Transverse colon (tissue), 4 donors: ENCODE results near the gene BANP. TPM values are rescaled to one million over a fixed set of nuclear protein-coding genes. Genes with fewer than 3 reads are reported as not detected.
"Not testable (repeated sequence)": the region's sequence is repeated elsewhere in the genome, so short reads cannot be mapped to it uniquely, and the experiment has no call there.

Experiments
- DNase-seq: peaks from one replicate; pipeline ENCODE4 v3.0.0-alpha.2; 2019
- H3K27ac ChIP-seq, 4 donors: fragments of 200-600 bp; sonication (generic); 2 replicates each; pipeline ENCODE4 v1.5.1; 2016 to 2018; ENCODE audit warnings: inconsistent platforms in 4 of 4
- H3K27me3 ChIP-seq: fragments of 200-600 bp; sonication (generic); 2 replicates; pipeline ENCODE4 v1.5.1; 2017; ENCODE audit warnings: inconsistent platforms
- H3K36me3 ChIP-seq, 4 donors: fragments of 200-600 bp; sonication (generic); 2 replicates each; pipeline ENCODE4 v1.5.1; 2017 to 2019; ENCODE audit warnings: inconsistent platforms in 4 of 4
- H3K4me1 ChIP-seq, 4 donors: fragments of 200-600 bp; sonication (generic); 2 replicates each; pipeline ENCODE4 v1.5.1; 2017 to 2020; ENCODE audit warnings: inconsistent platforms in 4 of 4
- H3K4me3 ChIP-seq, 4 donors: fragments of 200-600 bp; sonication (generic); 1 replicate in 1 of 4; 2 replicates in 3 of 4; pipeline versions ENCODE4 v1.5.1 to v1.6.1; 2017 to 2019; ENCODE audit warnings: inconsistent platforms in 4 of 4
- H3K9me3 ChIP-seq, 2 donors: fragments of 200-600 bp; sonication (generic); 2 replicates each; pipeline ENCODE4 v1.5.1; 2017 to 2019; ENCODE audit warnings: inconsistent platforms in 2 of 2
- EP300 ChIP-seq: sonication (generic); formaldehyde crosslinking; IDR thresholded peaks from one replicate; pipeline ENCODE4 v1.6.1; 2017; ENCODE audit warnings: antibody characterized with exemption, low read depth
- POLR2A ChIP-seq: fragments of 450-650 bp; IDR thresholded peaks from one replicate; pipeline ENCODE4 v1.6.1; 2016; ENCODE audit warnings: antibody characterized with exemption, mild to moderate bottlenecking, moderate library complexity
- POLR2AphosphoS5 ChIP-seq, 3 donors: sonication (generic); formaldehyde crosslinking; IDR thresholded peaks; one replicate each; pipeline ENCODE4 v1.6.1; 2016; ENCODE audit warnings: antibody characterized with exemption in 3 of 3
- WGBS, 2 donors: methylation state at CpG; one replicate each; pipeline ENCODE4 v1.1.5; 2018; ENCODE audit warnings: low coverage in 1 of 2; 5-methylcytosine and 5-hydroxymethylcytosine counted together
- in situ Hi-C, 4 donors: fragments of 200-750 bp; cut with MboI; loops; one replicate each; pipeline versions ENCODE4 v1.15.0 to v1.15.1; 2017; ENCODE audit warnings: low sequenced_read_pairs in 3 of 4, low pct_ligation_motif_present in 1 of 4, low pct_unique_long_range_greater_than_20kb in 1 of 4
- intact Hi-C: fragments of 100-400 bp; cut with DNase I; formaldehyde crosslinking; loops from one replicate; pipeline ENCODE4 v1.15.1; 2023; ENCODE audit warnings: low total_unique reads
- total RNA-seq, 4 donors: library from RNA; depleted of rRNA; stranded (reverse); fragments of >200 nt; gene quantifications; one replicate each; pipeline ENCODE4 v1.1.0, GENCODE V29; 2016
- TF ChIP-seq, protein P1 (sequence below), 5 experiments: fragments of 200-600 bp in 3 of 5; fragments of 450-650 bp in 2 of 5; sonication (generic) in 3 of 5; IDR thresholded peaks; 1 replicate in 2 of 5; 2 replicates in 3 of 5; pipeline ENCODE4 v1.5.1; 2016 to 2017; ENCODE audit warnings: antibody characterized with exemption in 5 of 5, inconsistent platforms in 3 of 5, mild to moderate bottlenecking in 2 of 5, moderate library complexity in 1 of 5

BANP gene
- total RNA-seq, 4 donors from 2014 or later = 15.3 to 25.1 (median 18.7) TPM

DNA sequence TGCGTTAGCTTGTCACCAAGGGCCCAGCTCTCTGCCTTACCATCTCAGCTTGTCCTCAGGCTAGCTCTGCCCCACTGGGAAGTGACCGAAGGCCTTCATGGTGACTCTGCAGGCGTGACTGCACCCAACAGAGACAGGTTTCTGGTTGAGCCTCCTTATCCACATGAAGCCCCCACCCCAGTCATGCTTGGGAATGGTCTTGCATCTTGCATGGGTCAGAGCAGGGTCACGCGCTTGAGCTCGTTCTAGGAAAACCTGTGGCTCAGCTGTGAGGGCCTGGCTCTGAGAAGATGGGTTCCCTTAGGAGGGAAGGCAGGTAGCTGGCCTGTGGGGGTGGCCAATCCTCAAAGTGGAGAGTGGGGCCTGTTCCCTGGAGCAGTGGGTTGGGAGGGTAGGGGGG is 122.8 kb downstream of the BANP start:
- no peak for DNase-seq
- H3K27me3 ChIP-seq = no peaks in the 10 kb centered on the region
- H3K27ac ChIP-seq = no peak overlapping the region
- no peaks in the 10 kb centered on the region for H3K4me1 ChIP-seq
- H3K36me3 ChIP-seq = peaks cover 0 to 17% (median 2%) of the 10 kb centered on the region in 4 donors
- no peak for TF ChIP-seq EP300
- TF ChIP-seq POLR2AphosphoS5 (IDR thresholded peaks at IDR 0.05) = no peak
- TF ChIP-seq, protein P1, sequence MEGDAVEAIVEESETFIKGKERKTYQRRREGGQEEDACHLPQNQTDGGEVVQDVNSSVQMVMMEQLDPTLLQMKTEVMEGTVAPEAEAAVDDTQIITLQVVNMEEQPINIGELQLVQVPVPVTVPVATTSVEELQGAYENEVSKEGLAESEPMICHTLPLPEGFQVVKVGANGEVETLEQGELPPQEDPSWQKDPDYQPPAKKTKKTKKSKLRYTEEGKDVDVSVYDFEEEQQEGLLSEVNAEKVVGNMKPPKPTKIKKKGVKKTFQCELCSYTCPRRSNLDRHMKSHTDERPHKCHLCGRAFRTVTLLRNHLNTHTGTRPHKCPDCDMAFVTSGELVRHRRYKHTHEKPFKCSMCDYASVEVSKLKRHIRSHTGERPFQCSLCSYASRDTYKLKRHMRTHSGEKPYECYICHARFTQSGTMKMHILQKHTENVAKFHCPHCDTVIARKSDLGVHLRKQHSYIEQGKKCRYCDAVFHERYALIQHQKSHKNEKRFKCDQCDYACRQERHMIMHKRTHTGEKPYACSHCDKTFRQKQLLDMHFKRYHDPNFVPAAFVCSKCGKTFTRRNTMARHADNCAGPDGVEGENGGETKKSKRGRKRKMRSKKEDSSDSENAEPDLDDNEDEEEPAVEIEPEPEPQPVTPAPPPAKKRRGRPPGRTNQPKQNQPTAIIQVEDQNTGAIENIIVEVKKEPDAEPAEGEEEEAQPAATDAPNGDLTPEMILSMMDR (IDR thresholded peaks at IDR 0.05) = no peak
- TF ChIP-seq POLR2A = no peak
- no peak overlapping the region for H3K4me3 ChIP-seq
- H3K9me3 ChIP-seq = no peaks in the 10 kb centered on the region
- intact Hi-C loops (no loop called here), in situ Hi-C loops (no loop called here)
- WGBS, 2 donors = 98% methylated on average over 6 of the region's 6 CpGs; no CpG with 5 or more reads in 1 of the 2 donors

DNA sequence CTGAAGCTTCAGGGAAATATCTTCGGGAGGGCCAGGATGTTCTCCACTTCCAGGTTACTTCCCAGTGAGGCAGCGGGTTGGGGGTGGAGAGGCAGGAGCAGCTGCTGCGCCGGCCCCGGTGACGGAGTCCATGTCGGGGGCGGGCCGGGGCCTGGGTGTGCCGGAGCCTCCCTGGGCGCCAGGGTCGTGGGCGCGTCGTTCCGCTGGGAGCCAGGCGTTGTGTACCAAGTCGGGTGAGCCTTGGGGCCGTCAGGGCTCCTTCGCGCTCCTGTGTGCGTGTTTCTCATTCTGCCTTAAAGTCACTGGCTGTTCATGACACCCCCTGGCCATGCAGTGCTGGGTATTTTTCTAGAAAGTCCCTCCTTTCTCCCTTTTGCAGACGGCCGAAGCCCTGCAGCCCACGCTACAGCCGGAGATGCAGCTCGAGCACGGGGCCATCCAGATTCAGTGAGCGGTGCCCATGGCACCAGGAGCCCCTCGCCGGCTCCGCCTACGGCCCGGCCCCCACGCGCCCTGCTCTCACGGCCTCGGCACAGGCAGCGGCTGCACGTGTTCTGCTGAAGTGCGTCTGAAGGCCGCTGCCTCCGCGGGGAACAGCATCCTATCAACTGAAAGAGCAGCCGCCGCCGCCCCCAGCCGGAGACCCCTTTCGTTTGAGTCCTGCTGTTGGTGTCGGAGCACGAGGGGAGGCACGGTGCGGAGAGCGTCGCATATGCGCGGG is 125.1 kb downstream of the BANP start:
- Histone ChIP-seq H3K4me3 (no peak overlapping the region), H3K4me1 (no peaks in the 10 kb centered on the region), H3K36me3 (peaks cover 0 to 17% (median 2%) of the 10 kb centered on the region in 4 donors), H3K27ac (no peak overlapping the region), H3K9me3 (no peaks in the 10 kb centered on the region), H3K27me3 (no peaks in the 10 kb centered on the region)
- TF ChIP-seq, protein P1 (IDR thresholded peaks at IDR 0.05) = no peak
- no peak for TF ChIP-seq EP300
- TF ChIP-seq POLR2AphosphoS5 (IDR thresholded peaks at IDR 0.05) = no peak
- TF ChIP-seq POLR2A = no peak
- DNase-seq = no peak
- 90 to 95% methylated on average over 2 to 56 of the region's 57 CpGs for WGBS, 2 donors
- intact Hi-C loops = no loop called here
- in situ Hi-C loops = no loop called here

DNA sequence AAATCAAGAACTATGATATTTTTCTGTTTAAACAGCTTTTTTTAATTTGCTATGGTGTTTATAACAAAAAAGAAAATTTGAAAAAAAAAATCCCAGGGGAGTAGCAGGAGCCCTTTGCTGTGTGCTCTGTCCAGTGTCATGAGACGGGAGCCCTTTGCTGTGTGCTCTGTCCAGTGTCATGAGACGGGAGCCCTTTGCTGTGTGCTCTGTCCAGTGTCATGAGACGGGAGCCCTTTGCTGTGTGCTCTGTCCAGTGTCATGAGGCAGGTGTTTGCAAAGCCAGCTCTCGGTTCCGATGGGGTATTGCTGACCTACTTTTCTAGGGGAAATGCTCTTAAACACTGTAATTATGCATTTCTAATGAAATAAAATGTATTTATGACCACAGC is 125.7 kb downstream of the BANP start:
- in situ Hi-C loops, H3K27me3 ChIP-seq, DNase-seq, intact Hi-C loops, H3K9me3 ChIP-seq, H3K4me1 ChIP-seq, H3K4me3 ChIP-seq, H3K27ac ChIP-seq: not testable (repeated sequence)
- peaks cover 0 to 16% (median 2%) of the 10 kb centered on the region in 4 donors for H3K36me3 ChIP-seq
- WGBS, 2 donors = 92 to 100% methylated on average over 3 to 5 of the region's 5 CpGs

DNA sequence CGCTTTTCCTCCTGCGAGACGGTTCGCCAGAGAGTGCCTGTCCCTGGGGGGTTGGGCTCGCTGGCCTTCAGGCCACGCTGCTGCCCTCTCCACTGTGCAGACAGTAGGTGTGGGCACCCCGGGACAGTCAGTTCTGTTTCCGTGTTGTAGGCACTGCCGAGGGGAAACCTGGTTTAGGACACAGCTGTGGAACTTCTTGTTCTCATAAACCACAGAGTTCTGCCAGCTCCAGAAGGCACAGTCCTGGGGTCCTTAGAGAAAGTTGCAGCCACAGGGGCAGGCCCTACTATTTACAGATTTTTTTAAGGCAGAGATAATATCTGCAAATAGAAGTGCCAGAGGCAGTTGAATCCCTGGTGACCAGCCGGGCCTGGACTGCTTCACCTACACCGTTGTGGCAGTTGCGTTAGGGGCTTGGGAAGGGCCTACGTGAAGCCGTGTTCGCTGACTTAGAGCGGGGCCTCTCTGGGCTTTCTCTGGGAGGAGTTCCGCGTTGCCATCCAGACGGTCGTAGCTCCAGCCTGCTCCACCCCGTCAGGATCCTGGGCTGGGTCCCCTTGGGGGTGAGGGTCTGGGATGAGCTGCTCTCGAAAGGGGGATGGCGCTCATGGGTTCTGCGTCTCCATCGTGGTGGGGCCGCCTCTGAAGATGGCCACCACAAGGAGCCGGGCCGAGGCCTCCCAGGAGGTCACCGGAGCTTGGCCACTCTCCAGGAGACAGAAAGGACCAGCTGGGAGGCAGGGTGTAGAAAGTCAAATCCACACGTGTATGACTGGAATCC is 126.3 kb downstream of the BANP start:
- Histone ChIP-seq H3K27me3 (no peaks in the 10 kb centered on the region), H3K36me3 (peaks cover 0 to 10% (median 2%) of the 10 kb centered on the region in 4 donors), H3K4me3 (no peak overlapping the region), H3K4me1 (no peaks in the 10 kb centered on the region), H3K27ac (no peak overlapping the region), H3K9me3 (no peaks in the 10 kb centered on the region)
- WGBS, 2 donors = 92 to 100% methylated on average over 2 to 29 of the region's 30 CpGs
- in situ Hi-C loops = no loop called here
- intact Hi-C loops = no loop called here
- TF ChIP-seq, protein P1 (IDR thresholded peaks at IDR 0.05) = no peak
- TF ChIP-seq EP300 (no peak), POLR2AphosphoS5 (IDR thresholded peaks at IDR 0.05) (no peak), POLR2A (no peak)
- DNase-seq = no peak
